HFF-Myc (cell line): ENCODE data around the gene PLA1A.
"Not testable (repeated sequence)": the region's sequence is repeated elsewhere in the genome, so short reads cannot be mapped to it uniquely, and the experiment has no call there.

Experiments
- DNase-seq: peaks from one replicate; pipeline ENCODE4 v3.0.0-alpha.2; 2011; ENCODE audit warnings: low read depth; ENCODE audit errors: extremely low read depth
- H3K4me3 ChIP-seq: replicated peaks from 2 replicates; pipeline ENCODE4 v1.5.1; 2011; ENCODE audit warnings: low read depth, mild to moderate bottlenecking, control low read depth, low read length
- TF ChIP-seq, protein P1 (sequence below): IDR thresholded peaks from 2 replicates; pipeline ENCODE4 v1.5.1; 2012; ENCODE audit warnings: mild to moderate bottlenecking, low read depth, low read length, control low read depth; ENCODE audit errors: missing control alignments

The PLA1A gene, protein sequence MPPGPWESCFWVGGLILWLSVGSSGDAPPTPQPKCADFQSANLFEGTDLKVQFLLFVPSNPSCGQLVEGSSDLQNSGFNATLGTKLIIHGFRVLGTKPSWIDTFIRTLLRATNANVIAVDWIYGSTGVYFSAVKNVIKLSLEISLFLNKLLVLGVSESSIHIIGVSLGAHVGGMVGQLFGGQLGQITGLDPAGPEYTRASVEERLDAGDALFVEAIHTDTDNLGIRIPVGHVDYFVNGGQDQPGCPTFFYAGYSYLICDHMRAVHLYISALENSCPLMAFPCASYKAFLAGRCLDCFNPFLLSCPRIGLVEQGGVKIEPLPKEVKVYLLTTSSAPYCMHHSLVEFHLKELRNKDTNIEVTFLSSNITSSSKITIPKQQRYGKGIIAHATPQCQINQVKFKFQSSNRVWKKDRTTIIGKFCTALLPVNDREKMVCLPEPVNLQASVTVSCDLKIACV

GRCh38 chr3:119597548-119598288, at the start of gene PLA1A:
Gene PLA1A, plus strand, starts transcription at chr3:119597885. Its CDS starts 29 bp downstream, at chr3:119597914.
- H3K4me3 ChIP-seq, result no peak within 1 kb of the TSS
- TF ChIP-seq, protein P1, sequence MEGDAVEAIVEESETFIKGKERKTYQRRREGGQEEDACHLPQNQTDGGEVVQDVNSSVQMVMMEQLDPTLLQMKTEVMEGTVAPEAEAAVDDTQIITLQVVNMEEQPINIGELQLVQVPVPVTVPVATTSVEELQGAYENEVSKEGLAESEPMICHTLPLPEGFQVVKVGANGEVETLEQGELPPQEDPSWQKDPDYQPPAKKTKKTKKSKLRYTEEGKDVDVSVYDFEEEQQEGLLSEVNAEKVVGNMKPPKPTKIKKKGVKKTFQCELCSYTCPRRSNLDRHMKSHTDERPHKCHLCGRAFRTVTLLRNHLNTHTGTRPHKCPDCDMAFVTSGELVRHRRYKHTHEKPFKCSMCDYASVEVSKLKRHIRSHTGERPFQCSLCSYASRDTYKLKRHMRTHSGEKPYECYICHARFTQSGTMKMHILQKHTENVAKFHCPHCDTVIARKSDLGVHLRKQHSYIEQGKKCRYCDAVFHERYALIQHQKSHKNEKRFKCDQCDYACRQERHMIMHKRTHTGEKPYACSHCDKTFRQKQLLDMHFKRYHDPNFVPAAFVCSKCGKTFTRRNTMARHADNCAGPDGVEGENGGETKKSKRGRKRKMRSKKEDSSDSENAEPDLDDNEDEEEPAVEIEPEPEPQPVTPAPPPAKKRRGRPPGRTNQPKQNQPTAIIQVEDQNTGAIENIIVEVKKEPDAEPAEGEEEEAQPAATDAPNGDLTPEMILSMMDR, result no peak
- DNase-seq, result no peak

DNA sequence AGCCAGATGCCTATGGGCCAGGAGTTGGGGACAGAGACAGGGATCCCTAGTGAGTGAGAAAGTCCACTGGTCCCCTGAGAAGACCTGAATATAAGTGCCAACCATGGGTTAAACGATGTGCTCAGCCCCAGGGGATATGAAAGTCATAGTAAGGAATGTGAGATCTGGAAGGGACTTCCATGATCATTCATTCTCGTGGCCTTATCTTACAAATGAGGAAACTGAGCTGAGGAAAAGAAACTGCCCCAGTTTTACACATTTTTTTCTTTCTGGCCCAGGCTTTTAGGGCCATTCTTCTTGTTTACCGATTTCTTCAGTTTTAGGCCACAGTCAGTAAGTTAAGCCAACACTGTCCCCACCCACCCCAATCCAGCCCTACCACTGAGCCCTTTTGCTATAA, 49.3 kb upstream of the PLA1A start:
- no peak for DNase-seq
- no peak overlapping the region for H3K4me3 ChIP-seq
- TF ChIP-seq, protein P1, result no peak

DNA sequence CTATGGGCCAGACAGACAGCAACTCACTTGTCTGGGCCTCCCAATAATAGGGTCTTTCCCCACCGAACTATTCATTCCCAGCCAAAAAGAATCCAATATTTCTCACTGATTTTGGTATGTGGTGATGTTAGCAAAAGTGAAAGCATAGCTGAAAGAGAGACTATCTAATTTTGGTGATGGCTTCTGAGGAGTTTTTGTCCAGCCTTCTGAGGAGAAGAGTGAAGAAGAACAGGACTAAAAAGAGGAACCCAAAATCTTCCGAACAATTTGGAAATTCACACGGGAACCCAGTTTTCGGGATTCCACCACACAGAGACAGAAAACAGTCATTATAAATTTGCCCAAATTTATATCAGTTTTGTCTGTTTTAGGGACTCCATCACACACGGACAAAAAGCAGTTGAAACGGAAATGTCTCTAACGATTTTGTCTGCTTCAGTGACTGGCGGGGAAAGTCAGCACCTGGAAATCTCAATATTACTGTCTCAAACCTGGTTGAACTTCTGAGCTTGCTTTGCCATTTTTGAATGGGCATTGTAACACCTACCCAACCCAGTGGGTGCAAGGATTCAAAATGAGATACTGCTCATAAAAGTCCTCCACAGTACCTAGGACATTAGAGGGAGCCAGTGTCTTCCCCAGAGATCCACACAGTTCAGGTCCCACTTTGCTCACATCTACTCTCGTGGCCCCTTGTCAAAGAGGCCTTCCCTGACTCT, 47.3 kb upstream of the PLA1A start:
- DNase-seq, result no peak
- no peak overlapping the region for H3K4me3 ChIP-seq
- TF ChIP-seq, protein P1, result no peak

DNA sequence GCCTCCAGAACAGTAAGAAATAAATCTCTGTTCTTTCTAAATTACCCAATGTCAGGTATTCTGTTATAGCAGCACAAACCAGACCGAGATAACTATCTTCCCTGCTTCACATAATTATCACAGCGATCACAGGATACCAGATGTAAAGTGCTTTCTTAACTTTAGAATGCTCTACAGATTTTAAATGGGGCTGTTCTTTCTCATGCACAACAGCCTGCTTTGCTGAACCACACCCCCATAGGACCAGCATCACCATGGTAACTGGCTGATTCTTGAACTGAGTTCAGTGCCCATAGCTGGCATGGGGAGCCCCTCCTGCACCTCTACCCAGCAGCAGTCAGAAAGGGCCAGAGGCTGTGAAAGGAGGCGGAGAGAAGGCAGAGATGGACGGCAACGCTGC, 46.1 kb upstream of the PLA1A start:
- TF ChIP-seq, protein P1, result no peak
- no peak for DNase-seq
- H3K4me3 ChIP-seq, result no peak overlapping the region

- not testable (repeated sequence) for DNase-seq, H3K4me3 ChIP-seq
Observed at GRCh38 chr3:119552928-119553327, 44.8 kb upstream of the PLA1A start.

DNA sequence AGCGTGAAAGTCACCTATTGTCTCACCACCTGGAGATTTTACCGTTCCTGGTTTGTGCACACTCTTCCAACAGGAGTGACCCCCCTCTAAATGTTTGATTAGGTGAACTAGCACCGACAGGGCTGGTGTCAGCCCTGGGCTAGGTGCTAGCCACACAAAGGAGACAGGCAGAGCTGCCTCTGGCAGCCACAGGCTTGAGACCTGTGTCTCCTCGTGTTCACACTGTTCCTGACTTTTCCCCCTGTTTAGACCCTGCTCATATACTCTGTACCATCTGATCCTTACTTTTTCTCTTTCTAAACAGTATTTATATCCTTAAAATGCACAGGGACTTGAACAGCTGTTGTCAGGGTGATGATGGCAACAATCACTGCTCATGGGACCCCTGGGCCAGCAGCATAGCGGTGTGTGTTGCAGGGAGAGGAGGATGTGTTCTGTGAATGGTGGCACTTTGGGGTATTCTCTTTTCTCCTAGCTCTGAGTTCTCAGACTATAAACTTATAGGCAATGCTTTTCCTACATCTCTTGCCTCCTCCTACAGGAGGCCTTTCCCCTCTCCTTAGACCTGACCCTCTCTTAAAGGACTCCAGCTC, 43.8 kb upstream of the PLA1A start:
- TF ChIP-seq, protein P1, result no peak
- DNase-seq, result no peak

More for the DNA sequence above, 43.8 kb upstream of the PLA1A start:
- H3K4me3 ChIP-seq, result no peak overlapping the region
